Progenitor cell of endocrine pancreas (in vitro differentiated cells): ENCODE measurements around the gene NT5DC1. TPM values are rescaled to one million over a fixed set of nuclear protein-coding genes. Genes with fewer than 3 reads are reported as not detected.

ENCODE experiments used
- DNase-seq: peaks from one replicate; pipeline ENCODE4 v3.0.0; 2021; ENCODE audit warnings: low spot score; ENCODE audit not compliant: unreplicated experiment
- H3K27ac Mint-ChIP-seq: 2 replicates; pipeline ENCODE4 v1.8.0; 2021; ENCODE audit warnings: mild to moderate bottlenecking, moderate library complexity, mixed read lengths
- H3K27me3 Mint-ChIP-seq: 2 replicates; pipeline ENCODE4 v1.8.0; 2021; ENCODE audit warnings: mixed read lengths
- H3K36me3 Mint-ChIP-seq: 2 replicates; pipeline ENCODE4 v1.8.0; 2022; ENCODE audit warnings: mixed read lengths; ENCODE audit not compliant: insufficient read depth
- H3K4me1 Mint-ChIP-seq: 2 replicates; pipeline ENCODE4 v1.8.0; 2021; ENCODE audit warnings: low read depth, mixed read lengths
- H3K4me3 Mint-ChIP-seq: 2 replicates; pipeline ENCODE4 v1.8.0; 2021; ENCODE audit warnings: low read depth, mild to moderate bottlenecking, moderate library complexity, mixed read lengths
- H3K9me3 Mint-ChIP-seq: 2 replicates; pipeline ENCODE4 v1.8.0; 2021; ENCODE audit warnings: low read depth, mixed read lengths
- CTCF ChIP-seq: fragments of 200-600 bp; sonication (generic); IDR thresholded peaks from one replicate; pipeline ENCODE4 v1.5.0; 2021; ENCODE audit warnings: antibody characterized with exemption, mild to moderate bottlenecking; ENCODE audit not compliant: unreplicated experiment
- total RNA-seq: library from RNA; stranded (reverse); gene quantifications from 2 replicates; pipeline ENCODE4 v1.2.1, GENCODE V29; 2021

Gene NT5DC1
- total RNA-seq, 1 donor from 2014 or later, result 54.9 TPM

- TF ChIP-seq CTCF, result no peak
- Mint-ChIP-seq H3K36me3 (peaks cover 8% of the 10 kb centered on the region), H3K27ac (no peak overlapping the region), H3K9me3 (peaks cover 17% of the 10 kb centered on the region), H3K4me3 (no peak overlapping the region), H3K27me3 (no peaks in the 10 kb centered on the region), H3K4me1 (no peaks in the 10 kb centered on the region)
- no peak for DNase-seq
Measured at GRCh38 chr6:116189472-116189871, 88.8 kb downstream of the NT5DC1 start.

- no peak for TF ChIP-seq CTCF
- DNase-seq, result no peak
- Mint-ChIP-seq H3K27ac (no peak overlapping the region), H3K4me1 (no peaks in the 10 kb centered on the region), H3K36me3 (peaks cover 7% of the 10 kb centered on the region), H3K27me3 (no peaks in the 10 kb centered on the region), H3K9me3 (peaks cover 9% of the 10 kb centered on the region), H3K4me3 (no peak overlapping the region)
Measured at GRCh38 chr6:116190550-116190949, 89.9 kb downstream of the NT5DC1 start.

DNA sequence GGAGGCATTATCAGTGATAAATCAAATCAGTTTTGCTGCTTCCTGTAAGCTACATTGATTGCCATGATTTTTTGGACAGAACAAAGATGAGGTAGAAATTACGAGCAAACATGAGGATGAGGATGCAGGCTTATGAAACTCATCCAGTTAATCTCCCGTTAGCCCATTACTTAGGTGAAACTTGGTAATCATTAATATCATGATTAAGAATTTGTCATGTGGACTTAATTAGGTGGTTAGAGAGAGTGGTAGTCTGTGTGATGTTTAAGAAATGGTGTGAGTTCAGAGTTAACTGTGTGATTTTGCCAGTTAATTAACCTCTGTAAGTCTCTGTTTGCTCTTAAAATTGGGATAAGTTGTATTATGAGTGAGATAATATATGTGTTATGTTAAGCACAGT, 91.2 kb downstream of the NT5DC1 start:
- no peaks in the 10 kb centered on the region for H3K4me1 Mint-ChIP-seq
- no peaks in the 10 kb centered on the region for H3K36me3 Mint-ChIP-seq
- no peaks in the 10 kb centered on the region for H3K9me3 Mint-ChIP-seq
- no peaks in the 10 kb centered on the region for H3K27me3 Mint-ChIP-seq
- DNase-seq, result no peak
- TF ChIP-seq CTCF, result no peak
- no peak overlapping the region for H3K27ac Mint-ChIP-seq
- no peak overlapping the region for H3K4me3 Mint-ChIP-seq

GRCh38 chr6:116192786-116193185, 92.1 kb downstream of the NT5DC1 start:
- H3K4me3 Mint-ChIP-seq, result no peak overlapping the region
- DNase-seq, result no peak
- H3K9me3 Mint-ChIP-seq, result no peaks in the 10 kb centered on the region
- H3K27me3 Mint-ChIP-seq, result no peaks in the 10 kb centered on the region
- TF ChIP-seq CTCF, result no peak
- no peaks in the 10 kb centered on the region for H3K36me3 Mint-ChIP-seq
- H3K27ac Mint-ChIP-seq, result no peak overlapping the region
- no peaks in the 10 kb centered on the region for H3K4me1 Mint-ChIP-seq

- H3K27me3 Mint-ChIP-seq, result no peaks in the 10 kb centered on the region
- TF ChIP-seq CTCF, result no peak
- H3K36me3 Mint-ChIP-seq, result no peaks in the 10 kb centered on the region
- no peaks in the 10 kb centered on the region for H3K9me3 Mint-ChIP-seq
- H3K27ac Mint-ChIP-seq, result no peak overlapping the region
- no peaks in the 10 kb centered on the region for H3K4me1 Mint-ChIP-seq
- no peak overlapping the region for H3K4me3 Mint-ChIP-seq
- no peak for DNase-seq
Measured at GRCh38 chr6:116196841-116197240, 96.2 kb downstream of the NT5DC1 start.
